Epithelial cell of proximal tubule (primary cell): ENCODE data around the gene SOX6. TPM values are rescaled to one million over a fixed set of nuclear protein-coding genes. Genes with fewer than 3 reads are reported as not detected.
"Not testable (repeated sequence)": the region's sequence is repeated elsewhere in the genome, so short reads cannot be mapped to it uniquely, and the experiment has no call there.

Experiments
- DNase-seq: peaks from one replicate; pipeline ENCODE4 v3.0.0-alpha.2; 2011; ENCODE audit warnings: low read depth
- H3K4me3 ChIP-seq: 2 replicates; pipeline ENCODE4 v1.5.1; 2011; ENCODE audit warnings: low read depth, mild to moderate bottlenecking, low read length
- total RNA-seq: library from RNA; depleted of rRNA; stranded (reverse); fragments of >200 nt; gene quantifications from 2 replicates; pipeline ENCODE4 v1.2.3, GENCODE V29; 2015
- TF ChIP-seq, protein P1 (sequence below): conservative IDR thresholded peaks from 2 replicates; pipeline ENCODE4 v1.5.1; 2012; ENCODE audit warnings: low read depth, mild to moderate bottlenecking, low read length

Gene SOX6
- total RNA-seq, 1 donor from 2014 or later = 1.6 TPM

DNA sequence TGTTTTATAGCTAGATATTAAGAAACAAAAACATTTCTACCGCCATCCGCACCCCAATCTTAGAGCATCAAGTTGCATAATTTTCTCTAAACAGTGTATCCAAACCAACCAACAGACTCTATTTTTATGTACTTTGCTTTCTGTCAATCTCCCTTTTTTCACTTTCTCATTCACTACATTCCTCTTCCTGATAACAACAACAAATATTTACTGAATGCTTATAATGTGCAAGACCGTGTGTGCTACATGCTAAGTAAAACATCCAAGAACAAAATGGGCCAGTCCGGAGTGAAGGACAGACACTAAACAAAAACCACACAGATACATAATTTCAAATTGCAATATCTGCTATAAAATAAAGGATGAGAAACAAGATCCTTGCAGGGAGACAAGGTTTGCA, 38.6 kb upstream of the SOX6 start:
- TF ChIP-seq, protein P1, sequence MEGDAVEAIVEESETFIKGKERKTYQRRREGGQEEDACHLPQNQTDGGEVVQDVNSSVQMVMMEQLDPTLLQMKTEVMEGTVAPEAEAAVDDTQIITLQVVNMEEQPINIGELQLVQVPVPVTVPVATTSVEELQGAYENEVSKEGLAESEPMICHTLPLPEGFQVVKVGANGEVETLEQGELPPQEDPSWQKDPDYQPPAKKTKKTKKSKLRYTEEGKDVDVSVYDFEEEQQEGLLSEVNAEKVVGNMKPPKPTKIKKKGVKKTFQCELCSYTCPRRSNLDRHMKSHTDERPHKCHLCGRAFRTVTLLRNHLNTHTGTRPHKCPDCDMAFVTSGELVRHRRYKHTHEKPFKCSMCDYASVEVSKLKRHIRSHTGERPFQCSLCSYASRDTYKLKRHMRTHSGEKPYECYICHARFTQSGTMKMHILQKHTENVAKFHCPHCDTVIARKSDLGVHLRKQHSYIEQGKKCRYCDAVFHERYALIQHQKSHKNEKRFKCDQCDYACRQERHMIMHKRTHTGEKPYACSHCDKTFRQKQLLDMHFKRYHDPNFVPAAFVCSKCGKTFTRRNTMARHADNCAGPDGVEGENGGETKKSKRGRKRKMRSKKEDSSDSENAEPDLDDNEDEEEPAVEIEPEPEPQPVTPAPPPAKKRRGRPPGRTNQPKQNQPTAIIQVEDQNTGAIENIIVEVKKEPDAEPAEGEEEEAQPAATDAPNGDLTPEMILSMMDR = no peak
- H3K4me3 ChIP-seq = no peak overlapping the region
- DNase-seq = no peak

DNA sequence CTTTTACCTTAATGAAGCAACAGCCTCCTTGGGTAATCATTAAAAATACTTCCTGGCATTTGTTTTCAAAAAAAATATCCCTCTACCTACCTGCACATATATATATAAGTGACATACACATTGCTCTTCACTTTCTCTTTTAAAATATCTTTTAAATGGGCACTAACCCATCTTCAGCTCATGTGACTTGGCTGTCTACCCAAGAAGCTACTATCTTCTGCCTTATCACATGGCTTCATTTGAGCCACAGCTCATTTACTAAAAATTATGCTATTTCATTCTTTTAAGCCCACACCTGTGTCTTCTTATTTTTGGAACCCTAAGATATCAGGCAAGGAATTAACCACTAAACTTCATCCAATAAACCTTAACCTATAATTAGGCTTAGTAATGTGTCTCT, 37.0 kb upstream of the SOX6 start:
- DNase-seq = no peak
- H3K4me3 ChIP-seq = no peak overlapping the region
- TF ChIP-seq, protein P1 = no peak

DNA sequence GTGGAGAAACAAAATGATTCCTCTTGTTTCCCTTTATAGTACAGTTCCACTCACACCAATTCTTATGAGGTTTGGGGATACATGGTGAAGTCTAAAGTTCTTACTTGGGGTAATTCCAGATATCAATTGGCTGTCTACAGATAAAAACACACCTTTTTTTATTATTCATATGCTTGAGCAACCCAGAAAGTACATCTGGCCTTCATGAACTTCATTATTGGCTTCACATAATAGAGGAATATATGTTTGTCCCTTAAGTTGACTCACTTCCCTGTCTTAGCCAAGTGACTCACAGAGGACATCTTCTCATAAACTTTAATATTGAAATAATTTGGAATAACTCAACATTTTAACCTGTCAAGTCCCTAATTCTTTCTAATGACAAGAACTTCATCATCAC, 36.3 kb upstream of the SOX6 start:
- DNase-seq = no peak
- TF ChIP-seq, protein P1 = no peak
- no peak overlapping the region for H3K4me3 ChIP-seq

- DNase-seq = not testable (repeated sequence)
Observed at GRCh38 chr11:16390826-16391225, 34.5 kb upstream of the SOX6 start.

GRCh38 chr11:16385099-16385498, 28.8 kb upstream of the SOX6 start:
- TF ChIP-seq, protein P1 = no peak
- H3K4me3 ChIP-seq = no peak overlapping the region
- no peak for DNase-seq

More at GRCh38 chr11:16390826-16391225, 34.5 kb upstream of the SOX6 start:
- H3K4me3 ChIP-seq = not testable (repeated sequence)

GRCh38 chr11:16382638-16383380, 26.5 kb upstream of the SOX6 start:
- TF ChIP-seq, protein P1 = no peak
- DNase-seq = no peak
- no peak overlapping the region for H3K4me3 ChIP-seq

DNA sequence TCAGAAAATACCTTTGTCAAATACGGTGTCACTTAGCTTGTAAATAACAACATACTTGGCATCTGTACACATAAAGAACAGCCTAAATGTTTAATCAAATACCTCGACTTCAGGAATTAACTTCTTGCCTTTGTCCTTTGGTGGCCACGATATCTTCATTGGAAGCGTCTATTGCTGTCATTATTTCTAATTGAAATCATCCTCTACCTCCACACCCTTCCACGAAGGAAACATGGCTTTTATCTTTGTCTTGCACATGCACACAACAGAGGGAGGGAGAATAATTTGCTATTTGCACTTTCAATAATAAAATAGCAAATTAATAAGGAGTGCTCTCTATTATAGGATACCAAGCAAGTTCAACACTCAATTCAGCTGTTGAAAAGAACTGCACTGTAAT, 25.8 kb upstream of the SOX6 start:
- TF ChIP-seq, protein P1 = no peak
- DNase-seq = no peak
- no peak overlapping the region for H3K4me3 ChIP-seq
